RWPE2 (cell line): ENCODE measurements around the gene ITGA4.

Experiments
- ATAC-seq: fragments of 200-7000 bp; cut with Tn5 transposase; 3 replicates; pipeline ENCODE4 v1.9.1; 2021; ENCODE audit warnings: low read depth
- DNase-seq: peaks from one replicate; pipeline ENCODE4 v3.0.0-alpha.2; 2020; ENCODE audit warnings: low spot score
- H3K27ac ChIP-seq: fragments of 450-650 bp; 2 replicates; pipeline ENCODE4 v1.5.1; 2017; ENCODE audit warnings: mild to moderate bottlenecking; ENCODE audit not compliant: poor library complexity, severe bottlenecking
- H3K27me3 ChIP-seq: fragments of 250-450 bp; sonication (Bioruptor Pico); 2 replicates; pipeline ENCODE4 v1.5.1; 2021; ENCODE audit warnings: mild to moderate bottlenecking, moderate library complexity; ENCODE audit not compliant: insufficient read depth, poor library complexity, severe bottlenecking
- H3K36me3 ChIP-seq: fragments of 250-450 bp; sonication (Bioruptor Pico); 2 replicates; pipeline ENCODE4 v1.5.1; 2020; ENCODE audit warnings: low read depth, mild to moderate bottlenecking, moderate library complexity
- H3K4me1 ChIP-seq: fragments of 250-450 bp; sonication (Bioruptor Pico); 2 replicates; pipeline ENCODE4 v1.5.1; 2021; ENCODE audit warnings: mild to moderate bottlenecking, moderate library complexity; ENCODE audit not compliant: insufficient read depth, poor library complexity, severe bottlenecking
- H3K4me3 ChIP-seq: fragments of 250-450 bp; sonication (Bioruptor Pico); 2 replicates; pipeline ENCODE4 v1.5.1; 2021; ENCODE audit warnings: mild to moderate bottlenecking, moderate library complexity; ENCODE audit not compliant: severe bottlenecking
- H3K9me3 ChIP-seq: fragments of 250-450 bp; sonication (Bioruptor Pico); 2 replicates; pipeline ENCODE4 v1.5.1; 2021; ENCODE audit warnings: mild to moderate bottlenecking, moderate library complexity; ENCODE audit not compliant: severe bottlenecking
- TF ChIP-seq, protein P1 (sequence below): fragments of 450-650 bp; IDR thresholded peaks from one replicate; pipeline ENCODE4 v1.5.1; 2017; ENCODE audit warnings: mild to moderate bottlenecking, moderate library complexity; ENCODE audit not compliant: poor library complexity, severe bottlenecking

ITGA4 gene

DNA sequence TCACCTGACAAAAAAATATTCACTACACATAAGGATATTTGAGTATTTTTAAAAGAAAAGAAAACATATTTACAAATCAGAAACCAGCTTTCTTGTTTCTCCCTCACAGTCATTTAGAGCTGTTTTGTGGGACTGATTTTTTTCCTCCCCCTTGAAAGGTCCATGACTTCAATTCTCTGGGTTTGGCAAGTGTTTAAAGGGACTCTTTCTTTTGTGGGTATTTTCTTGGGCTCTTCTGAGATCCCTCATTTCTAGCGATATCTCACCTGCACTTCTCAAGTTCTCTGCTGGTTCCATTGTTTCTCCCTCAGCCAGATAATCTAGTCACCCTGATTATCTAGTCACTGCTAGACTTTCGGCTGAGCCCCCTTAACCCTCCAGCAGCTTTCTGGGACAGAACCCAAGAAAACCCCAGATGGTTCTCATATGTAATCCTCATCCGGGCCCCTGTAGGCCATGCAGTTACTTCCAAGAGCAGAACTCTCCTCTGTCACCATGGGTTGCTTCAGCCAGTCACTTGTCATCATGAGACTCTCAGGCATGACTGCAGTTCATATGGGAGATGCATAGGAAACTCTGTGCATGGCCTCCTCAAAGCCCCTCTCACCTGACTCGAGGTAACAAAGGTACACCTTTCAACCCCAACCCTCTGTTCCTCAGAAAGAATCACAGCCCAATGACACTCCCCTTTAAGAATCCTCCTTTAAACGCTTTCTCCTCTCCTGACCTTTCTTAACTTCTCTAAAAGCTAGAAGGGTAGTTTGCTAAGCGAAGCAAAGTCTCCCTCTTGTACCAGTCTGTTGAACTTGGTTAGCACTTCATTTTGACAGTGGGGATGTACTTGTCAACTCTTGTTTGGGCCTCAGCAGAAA, 36.7 kb upstream of the ITGA4 start:
- Histone ChIP-seq H3K4me3 (no peak overlapping the region), H3K36me3 (no peaks in the 10 kb centered on the region), H3K27ac (no peak overlapping the region), H3K27me3 (no peaks in the 10 kb centered on the region), H3K4me1 (no peaks in the 10 kb centered on the region), H3K9me3 (peaks cover 3% of the 10 kb centered on the region)
- ATAC-seq (no peak), DNase-seq (no peak)
- TF ChIP-seq, protein P1, sequence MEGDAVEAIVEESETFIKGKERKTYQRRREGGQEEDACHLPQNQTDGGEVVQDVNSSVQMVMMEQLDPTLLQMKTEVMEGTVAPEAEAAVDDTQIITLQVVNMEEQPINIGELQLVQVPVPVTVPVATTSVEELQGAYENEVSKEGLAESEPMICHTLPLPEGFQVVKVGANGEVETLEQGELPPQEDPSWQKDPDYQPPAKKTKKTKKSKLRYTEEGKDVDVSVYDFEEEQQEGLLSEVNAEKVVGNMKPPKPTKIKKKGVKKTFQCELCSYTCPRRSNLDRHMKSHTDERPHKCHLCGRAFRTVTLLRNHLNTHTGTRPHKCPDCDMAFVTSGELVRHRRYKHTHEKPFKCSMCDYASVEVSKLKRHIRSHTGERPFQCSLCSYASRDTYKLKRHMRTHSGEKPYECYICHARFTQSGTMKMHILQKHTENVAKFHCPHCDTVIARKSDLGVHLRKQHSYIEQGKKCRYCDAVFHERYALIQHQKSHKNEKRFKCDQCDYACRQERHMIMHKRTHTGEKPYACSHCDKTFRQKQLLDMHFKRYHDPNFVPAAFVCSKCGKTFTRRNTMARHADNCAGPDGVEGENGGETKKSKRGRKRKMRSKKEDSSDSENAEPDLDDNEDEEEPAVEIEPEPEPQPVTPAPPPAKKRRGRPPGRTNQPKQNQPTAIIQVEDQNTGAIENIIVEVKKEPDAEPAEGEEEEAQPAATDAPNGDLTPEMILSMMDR = no peak

GRCh38 chr2:181421131-181421458, 36.1 kb upstream of the ITGA4 start:
- TF ChIP-seq, protein P1 = no peak
- ATAC-seq = no peak

DNA sequence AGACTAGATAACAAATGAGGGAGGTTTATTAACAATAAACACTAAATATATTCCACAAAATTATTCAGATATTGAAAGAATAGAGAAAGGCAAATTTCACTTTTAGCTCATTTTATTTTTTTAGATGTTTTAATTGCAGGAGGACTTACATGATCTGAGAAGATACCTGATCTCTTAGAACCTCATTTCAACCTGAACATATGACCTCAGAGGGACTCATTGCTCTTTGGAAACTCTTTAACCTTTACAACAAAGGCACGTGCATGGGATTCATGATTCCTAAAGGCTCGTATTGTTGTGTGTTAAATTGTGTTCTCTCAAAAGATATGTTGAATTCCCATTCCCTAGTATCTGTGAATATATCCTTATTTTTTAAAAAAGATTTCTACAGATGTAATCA, 35.7 kb upstream of the ITGA4 start:
- H3K4me3 ChIP-seq = no peak overlapping the region
- H3K27me3 ChIP-seq = no peaks in the 10 kb centered on the region
- H3K4me1 ChIP-seq = no peaks in the 10 kb centered on the region
- TF ChIP-seq, protein P1 = no peak
- no peaks in the 10 kb centered on the region for H3K9me3 ChIP-seq
- no peak overlapping the region for H3K27ac ChIP-seq
- no peaks in the 10 kb centered on the region for H3K36me3 ChIP-seq
- ATAC-seq (no peak), DNase-seq (no peak)

More at GRCh38 chr2:181421131-181421458, 36.1 kb upstream of the ITGA4 start:
- DNase-seq = no peak
- Histone ChIP-seq H3K27me3 (no peaks in the 10 kb centered on the region), H3K9me3 (no peaks in the 10 kb centered on the region), H3K27ac (no peak overlapping the region), H3K4me1 (no peaks in the 10 kb centered on the region), H3K36me3 (no peaks in the 10 kb centered on the region), H3K4me3 (no peak overlapping the region)

DNA sequence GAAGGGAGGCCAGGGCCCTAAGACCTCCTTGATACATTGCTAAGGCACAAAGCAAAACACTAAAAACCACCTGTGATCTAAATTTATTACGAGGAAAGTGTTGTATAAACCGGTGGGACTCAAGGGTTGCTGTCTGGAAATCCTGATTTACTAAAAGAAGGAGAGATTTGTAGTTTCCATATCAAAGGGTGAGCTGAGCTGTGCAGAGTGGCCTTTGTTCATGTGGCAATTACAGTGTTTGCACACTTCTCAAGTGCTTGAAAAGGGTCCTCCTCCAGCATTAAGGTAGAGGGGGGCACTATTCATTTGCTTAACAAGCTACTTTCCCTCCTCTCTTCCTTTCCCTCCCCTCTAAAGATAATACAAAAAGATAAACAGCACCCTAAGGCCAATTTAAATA, 30.5 kb upstream of the ITGA4 start:
- Histone ChIP-seq H3K36me3 (no peaks in the 10 kb centered on the region), H3K27ac (no peak overlapping the region), H3K4me1 (no peaks in the 10 kb centered on the region), H3K27me3 (no peaks in the 10 kb centered on the region), H3K9me3 (no peaks in the 10 kb centered on the region), H3K4me3 (no peak overlapping the region)
- no peak for DNase-seq
- TF ChIP-seq, protein P1 = no peak
- no peak for ATAC-seq
